Bronchial epithelial cell (primary cell): ENCODE data around the gene PLAA. TPM values are rescaled to one million over a fixed set of nuclear protein-coding genes. Genes with fewer than 3 reads are reported as not detected.
A peak's percentile ranks its signal among the peaks of the same experiment; 100 is the strongest.

Experiments used
- DNase-seq: peaks from one replicate; pipeline ENCODE4 v3.0.0-alpha.2; 2010; ENCODE audit warnings: low read depth
- FAIRE-seq: peaks from 2 replicates; lab custom pipeline; 2011; peaks lifted over from hg19 to GRCh38; lab: Jason Lieb, UNC
- H3K27me3 ChIP-seq: 2 replicates; pipeline ENCODE4 v1.5.1; 2011; ENCODE audit warnings: low read length; ENCODE audit not compliant: control insufficient read depth, insufficient read depth
- H3K36me3 ChIP-seq: 2 replicates; pipeline ENCODE4 v1.5.1; 2011; ENCODE audit warnings: low read length; ENCODE audit not compliant: control insufficient read depth, insufficient read depth
- H3K4me3 ChIP-seq: 2 replicates; pipeline ENCODE4 v1.5.1; 2011; ENCODE audit warnings: mild to moderate bottlenecking, low read depth, low read length, control low read depth
- CTCF ChIP-seq: IDR thresholded peaks from 2 replicates; pipeline ENCODE4 v1.5.1; 2011; ENCODE audit warnings: mild to moderate bottlenecking, moderate library complexity, low read length, control low read depth, inconsistent platforms; ENCODE audit not compliant: insufficient read depth, severe bottlenecking
- total RNA-seq: library from RNA; depleted of rRNA; stranded (reverse); fragments of >200 nt; gene quantifications from 2 replicates; pipeline ENCODE4 v1.2.1, GENCODE V29; 2014

Gene PLAA
- total RNA-seq, 1 donor from 2014 or later = 27.6 TPM

GRCh38 chr9:26893030-26893676 lies 53.9 kb downstream of the PLAA start:
- FAIRE-seq = no peak

GRCh38 chr9:26892251-26893029 lies 54.6 kb downstream of the PLAA start, which contains the start of gene CAAP1:
CAAP1 (minus strand) TSS chr9:26892802; CDS start chr9:26892715, 87 bp downstream.
- peak; percentile 60 for TF ChIP-seq CTCF
- Histone ChIP-seq H3K27me3 (no peaks in the 10 kb centered on the region), H3K4me3 (peak within 1 kb of the TSS; percentile 100), H3K36me3 (no peaks in the 10 kb centered on the region)
- FAIRE-seq (no peak), DNase-seq (peak; percentile 80)

More at GRCh38 chr9:26893030-26893676, 53.9 kb downstream of the PLAA start:
- Histone ChIP-seq H3K36me3 (no peaks in the 10 kb centered on the region), H3K27me3 (no peaks in the 10 kb centered on the region), H3K4me3 (peak overlapping the region; percentile 100)
- TF ChIP-seq CTCF = no peak
- DNase-seq = no peak

- DNase-seq (peak; percentile 8), FAIRE-seq (no peak)
- H3K4me3 ChIP-seq = peak overlapping the region; percentile 100
- H3K36me3 ChIP-seq = peaks cover 1% of the 10 kb centered on the region
- H3K27me3 ChIP-seq = no peaks in the 10 kb centered on the region
- no peak for TF ChIP-seq CTCF
Measured at GRCh38 chr9:26891726-26892125, 55.3 kb downstream of the PLAA start.

GRCh38 chr9:26888271-26888670 lies 58.8 kb downstream of the PLAA start:
- TF ChIP-seq CTCF = no peak
- FAIRE-seq = no peak
- Histone ChIP-seq H3K4me3 (no peak overlapping the region), H3K36me3 (peaks cover 1% of the 10 kb centered on the region), H3K27me3 (no peaks in the 10 kb centered on the region)
- no peak for DNase-seq

GRCh38 chr9:26882154-26882553 lies 64.9 kb downstream of the PLAA start:
- H3K27me3 ChIP-seq = no peaks in the 10 kb centered on the region
- no peak overlapping the region for H3K4me3 ChIP-seq
- no peak for TF ChIP-seq CTCF
- FAIRE-seq (no peak), DNase-seq (no peak)
- H3K36me3 ChIP-seq = peaks cover 8% of the 10 kb centered on the region
